Left renal pelvis (tissue), 4 donors: ENCODE results near the gene FLYWCH1. TPM values are rescaled to one million over a fixed set of nuclear protein-coding genes. Genes with fewer than 3 reads are reported as not detected.

Source experiments
- DNase-seq, 4 donors: peaks; one replicate each; pipeline ENCODE4 v3.0.0-alpha.2; 2013; ENCODE audit warnings: low read depth in 4 of 4, low spot score in 3 of 4
- polyA plus RNA-seq, 4 donors: library from polyadenylated mRNA; unstranded; fragments of 120-200 nt; gene quantifications; one replicate each; pipeline ENCODE4 v1.2.1, GENCODE V29; 2013; ENCODE audit not compliant: insufficient read length in 4 of 4

The FLYWCH1 gene
- polyA plus RNA-seq, 4 donors, result 14.9 to 35.3 (median 18.5) TPM

DNA sequence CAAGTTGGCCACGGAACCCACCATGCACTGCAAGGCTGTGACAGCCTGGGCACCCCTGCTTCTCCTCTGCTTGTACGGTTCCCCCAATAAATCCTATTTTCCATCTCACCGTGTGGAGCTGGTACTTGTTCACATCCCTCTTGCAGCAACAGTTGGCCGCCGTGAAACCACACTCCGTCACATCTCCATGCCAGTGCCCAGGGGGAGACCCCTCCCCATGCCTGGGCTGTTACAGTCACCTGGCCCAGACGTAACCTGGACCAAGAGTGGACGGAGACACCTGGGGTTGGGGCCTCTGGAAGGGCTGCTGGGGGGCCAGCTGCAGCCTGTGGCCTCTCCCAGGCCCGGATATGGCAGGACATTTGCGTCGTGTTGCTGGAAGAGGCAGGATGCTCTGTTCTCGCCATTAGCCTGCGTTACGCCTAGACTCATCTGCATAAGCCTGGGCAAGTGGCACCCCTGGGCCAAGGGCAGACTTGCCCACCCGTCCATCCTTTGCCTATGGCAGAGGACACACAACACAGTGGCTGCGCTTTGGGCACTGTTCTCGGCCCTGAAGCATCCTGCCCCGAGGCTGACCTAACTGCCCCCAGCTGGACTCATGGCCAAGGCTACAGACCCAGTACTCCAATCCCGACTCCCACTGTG lies 38.1 kb downstream of the FLYWCH1 start:
- no peak for DNase-seq

DNA sequence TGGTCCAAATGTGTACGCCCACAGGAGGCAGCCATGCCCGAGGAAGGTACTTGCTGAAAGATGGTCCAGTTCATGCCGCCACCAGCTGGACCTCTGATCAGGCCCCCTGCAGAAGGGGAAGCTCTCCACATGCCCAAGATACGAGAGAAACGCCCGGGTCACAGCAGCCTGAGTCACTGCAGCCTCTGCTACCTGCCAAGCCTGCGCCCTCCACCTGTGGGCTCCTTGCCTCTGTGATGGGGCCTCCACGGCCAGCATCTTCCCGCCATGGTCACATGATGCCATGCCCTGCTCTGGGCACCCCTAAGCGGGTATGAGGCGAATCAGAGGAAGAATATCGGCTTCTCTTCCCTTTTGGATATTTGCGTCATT lies 38.6 kb downstream of the FLYWCH1 start:
- DNase-seq, result no peak

DNA sequence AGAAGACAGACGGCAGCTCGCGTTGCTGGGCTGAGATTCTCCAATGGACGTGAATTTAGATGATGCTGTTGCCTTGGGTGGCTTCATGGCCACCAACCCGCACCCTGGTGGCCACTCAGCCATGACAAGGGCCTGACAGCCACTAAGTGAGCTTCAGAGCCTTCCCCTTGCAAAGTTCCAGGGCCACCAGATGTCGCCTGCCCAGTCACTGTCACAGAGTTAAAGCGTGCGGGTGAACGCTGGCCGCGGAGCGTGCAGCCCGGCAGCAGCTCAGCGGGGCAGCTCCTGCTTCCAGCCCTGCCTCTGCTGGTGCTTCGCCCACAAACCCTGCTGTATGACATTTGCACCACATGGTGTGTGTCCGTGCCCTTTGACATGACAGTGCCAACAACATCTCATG lies 39.0 kb downstream of the FLYWCH1 start:
- DNase-seq, result no peak

DNA sequence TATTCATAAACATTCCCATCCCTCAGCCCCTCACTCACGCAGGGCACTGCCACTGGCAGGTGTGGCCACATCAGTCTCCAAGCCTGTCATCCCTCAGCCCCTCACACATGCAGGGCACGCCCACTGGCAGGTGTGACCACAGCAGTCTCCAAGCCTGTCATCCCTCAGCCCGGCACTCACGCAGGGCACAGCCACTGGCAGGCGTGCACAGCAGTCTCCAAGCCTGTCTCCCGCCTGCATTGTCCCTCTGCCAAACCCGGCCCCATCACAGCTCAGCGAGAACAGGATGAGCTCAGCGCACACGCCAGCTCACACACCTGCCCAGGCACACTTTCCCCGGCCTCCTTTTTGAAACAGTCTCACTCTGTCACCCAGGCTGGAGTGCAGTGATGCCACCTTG lies 40.9 kb downstream of the FLYWCH1 start:
- no peak for DNase-seq

DNA sequence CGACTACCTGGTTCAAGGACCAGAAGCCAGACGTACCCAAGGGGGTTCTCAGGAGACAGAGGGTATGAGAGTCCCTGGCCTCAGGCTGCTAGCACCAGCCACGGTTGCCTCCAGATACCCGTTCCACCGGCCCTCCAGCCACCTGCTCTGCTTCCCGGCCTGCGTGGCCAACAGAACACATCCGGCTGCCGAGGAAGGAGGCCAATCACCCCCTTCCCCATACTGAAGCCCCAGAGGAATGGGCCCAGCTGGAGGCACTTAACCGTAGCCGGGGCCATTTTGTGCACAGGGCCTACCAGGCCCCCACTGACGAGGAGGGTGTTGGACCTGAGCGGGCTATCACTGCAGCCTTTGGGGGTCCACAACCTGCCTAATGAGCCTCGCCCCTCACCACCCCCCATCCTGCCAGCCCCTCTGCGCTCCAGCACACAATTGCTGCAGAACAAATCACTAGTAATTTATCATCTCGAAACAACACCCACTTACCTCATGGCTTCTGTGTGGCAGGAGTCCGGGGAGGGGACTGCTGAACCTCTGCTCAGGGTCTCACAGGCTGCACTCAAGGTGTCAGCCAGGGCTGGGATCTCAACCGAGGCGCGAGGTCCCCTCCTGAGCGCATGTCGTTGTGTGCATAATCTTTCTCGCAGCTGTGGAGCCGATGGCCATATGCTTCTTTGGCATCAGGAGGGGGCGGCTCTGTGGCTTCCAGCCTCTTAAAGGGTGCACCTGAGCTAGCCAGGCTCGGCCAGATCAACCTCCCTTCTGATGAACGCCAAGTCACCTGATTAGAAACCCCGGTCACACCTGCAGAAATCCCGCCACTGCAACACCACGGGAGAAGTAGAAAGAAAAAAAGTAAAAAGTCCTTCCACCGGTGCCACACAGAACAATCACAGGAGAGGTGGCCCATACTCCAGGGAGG lies 42.2 kb downstream of the FLYWCH1 start:
- DNase-seq, result no peak

DNA sequence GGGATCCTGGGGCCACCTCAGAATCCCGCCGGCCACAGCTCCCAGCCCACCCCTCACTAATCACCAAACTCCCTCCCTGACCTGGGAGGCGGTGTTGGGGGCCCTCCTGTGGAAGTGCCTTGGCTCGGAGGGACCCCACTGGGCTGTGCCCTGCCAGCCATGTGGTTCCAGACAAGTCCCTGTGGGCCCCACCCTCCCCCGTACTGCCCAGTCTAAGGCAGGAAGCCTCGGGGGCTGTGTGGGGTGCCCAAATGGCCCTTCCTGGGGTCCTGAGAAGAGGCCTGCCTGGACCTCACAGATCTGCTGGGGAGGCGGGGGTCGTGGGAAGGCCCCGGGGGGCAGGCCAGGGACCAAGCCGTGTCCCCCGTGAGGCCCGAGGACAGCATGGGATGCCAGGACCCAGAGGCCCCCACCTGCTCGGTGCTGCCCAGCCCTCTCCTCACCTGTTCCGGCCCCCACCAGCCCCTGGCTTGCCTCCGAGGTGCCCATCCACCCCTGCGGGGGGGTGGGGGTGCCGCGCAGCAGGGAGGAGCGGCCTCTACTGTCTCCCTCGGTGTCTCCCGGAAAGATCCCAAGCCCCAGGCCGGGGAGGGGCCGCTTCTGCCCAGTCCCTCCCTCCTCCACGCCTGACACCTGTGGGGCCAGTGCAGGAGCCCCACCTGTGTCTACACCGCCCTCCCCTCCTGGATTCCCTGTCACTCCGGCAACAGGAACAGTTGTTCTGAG lies 43.1 kb downstream of the FLYWCH1 start:
- no peak for DNase-seq

DNA sequence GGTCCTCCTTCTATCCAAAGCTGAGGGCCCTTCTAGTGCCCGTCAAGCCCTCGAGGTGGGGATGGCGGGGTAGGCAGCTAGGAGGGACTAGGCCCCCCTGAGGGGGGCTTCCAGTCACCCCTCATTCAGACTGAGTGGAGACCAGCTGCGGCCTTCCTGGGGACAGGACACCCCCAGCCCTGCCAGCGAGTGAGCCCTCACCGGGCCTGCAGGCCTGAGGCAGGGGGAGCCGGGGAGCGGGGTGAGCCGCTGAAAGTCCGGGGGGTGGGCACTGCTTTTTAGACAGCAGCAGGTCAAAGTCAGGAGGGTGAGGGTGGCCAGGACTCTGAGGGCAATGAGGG lies 43.7 kb downstream of the FLYWCH1 start:
- no peak for DNase-seq

DNA sequence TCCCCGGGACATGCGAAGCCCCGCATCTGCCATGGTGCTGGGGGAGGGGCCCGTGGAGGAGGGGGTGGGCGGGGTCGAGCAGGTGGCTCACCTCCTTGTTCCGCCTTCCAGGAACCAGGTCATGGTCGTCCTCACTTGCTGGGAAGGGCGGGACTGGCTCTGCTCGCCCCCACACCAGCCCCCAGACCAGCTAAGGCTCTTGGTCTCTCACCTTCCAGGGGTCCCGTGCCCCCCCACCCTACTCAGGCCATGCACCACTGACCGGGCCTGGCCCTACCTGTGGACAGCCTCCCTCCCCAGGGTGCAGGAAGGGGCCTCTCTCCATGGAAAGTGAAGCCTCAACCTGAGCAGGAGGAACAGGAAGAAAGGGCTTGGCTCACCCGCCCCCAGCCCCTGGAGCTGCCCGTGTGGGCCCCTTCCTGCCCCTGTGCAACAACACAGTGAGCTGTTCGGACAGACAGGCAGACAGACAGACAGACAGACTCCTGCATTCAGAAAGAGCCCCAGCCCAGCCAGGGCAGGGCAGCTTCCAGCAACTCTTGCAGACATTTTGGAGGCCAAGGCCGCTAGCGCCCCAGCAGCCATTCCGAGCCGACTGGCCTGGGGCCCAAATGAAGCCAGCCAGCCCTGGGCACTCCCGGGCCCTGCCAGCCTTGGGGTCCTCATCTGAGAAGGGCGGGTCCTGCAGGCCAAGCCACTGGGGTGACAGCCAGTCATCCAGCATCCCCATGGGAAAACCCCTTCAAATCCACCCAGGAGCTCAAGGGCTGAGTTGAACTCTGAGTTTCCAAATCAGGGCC lies 44.2 kb downstream of the FLYWCH1 start:
- DNase-seq, result no peak

DNA sequence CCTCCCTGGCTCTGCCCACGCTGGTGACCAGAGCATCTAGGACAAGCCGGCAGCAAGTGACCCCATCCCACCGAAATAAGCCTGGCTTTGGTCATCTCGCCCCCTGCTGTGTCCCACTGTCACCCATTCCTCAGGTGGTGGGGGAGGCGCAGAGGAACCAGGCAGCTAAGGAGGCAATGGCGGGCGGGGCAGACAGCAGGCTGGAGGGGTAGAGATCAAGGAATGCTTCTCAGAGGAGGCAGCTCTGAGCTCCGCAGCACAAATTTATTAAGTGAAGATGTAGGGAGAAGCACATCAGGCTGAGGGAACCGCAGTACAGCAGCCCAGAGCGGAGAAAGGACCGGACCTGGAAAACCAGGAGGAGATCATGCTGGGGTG lies 44.8 kb downstream of the FLYWCH1 start:
- DNase-seq, result no peak

DNA sequence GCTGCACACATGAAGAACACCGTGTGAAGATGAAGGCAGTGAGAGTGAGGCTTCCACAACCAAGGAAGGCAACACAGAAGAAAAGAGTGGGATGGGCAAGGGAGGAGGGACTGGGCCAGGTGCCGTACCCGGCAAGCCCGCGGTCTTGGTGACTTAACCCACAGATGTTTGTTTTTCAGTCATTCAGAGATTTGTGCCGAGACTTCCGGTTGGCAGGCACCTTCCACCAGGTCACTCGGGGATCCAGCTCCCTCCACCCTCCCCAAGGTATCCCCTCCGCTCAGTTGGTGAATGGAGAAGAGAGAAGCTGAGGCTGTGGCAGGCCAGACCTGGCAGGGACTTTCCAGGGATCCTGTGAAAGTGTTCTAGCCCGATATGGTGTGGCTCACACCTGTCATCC lies 47.5 kb downstream of the FLYWCH1 start:
- DNase-seq, result no peak

DNA sequence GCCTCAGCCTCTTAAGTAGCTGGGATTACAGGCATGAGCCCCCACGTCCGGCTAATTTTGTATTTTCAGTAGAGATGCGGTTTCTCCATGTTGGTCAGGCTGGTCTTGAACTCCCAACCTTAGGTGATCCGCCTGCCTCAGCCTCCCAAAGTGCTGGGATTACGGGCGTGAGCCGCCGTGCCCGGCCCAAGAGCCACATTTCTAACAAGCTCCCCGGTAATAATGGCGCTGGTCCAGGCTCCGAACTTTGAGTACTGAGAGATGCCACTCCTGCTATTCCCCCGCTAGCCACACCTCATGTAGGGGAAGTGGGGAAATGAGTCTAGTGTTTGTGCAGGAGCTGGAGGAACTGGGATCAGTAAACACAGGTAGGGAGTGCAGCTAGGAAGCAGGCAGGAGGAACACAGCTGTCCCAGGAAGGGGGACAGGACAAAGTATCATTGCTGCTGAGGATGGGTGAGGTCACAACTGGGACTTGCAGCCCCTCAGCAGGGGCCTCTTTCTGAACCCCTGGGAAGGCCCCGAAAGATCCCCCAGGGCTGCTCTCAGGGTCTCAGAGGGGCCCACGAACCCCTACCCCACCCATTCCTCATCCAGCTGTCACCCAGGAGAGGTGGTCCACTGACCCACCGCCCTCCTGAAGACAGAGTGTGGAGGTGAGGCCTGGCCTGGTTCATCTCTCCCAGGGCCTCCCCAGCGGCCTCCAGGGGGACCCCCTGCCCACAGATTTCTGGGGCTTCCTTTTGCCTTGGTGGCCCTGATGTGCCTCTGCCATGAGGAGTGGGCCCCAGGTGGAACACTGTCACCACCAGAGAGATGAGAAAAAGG lies 48.7 kb downstream of the FLYWCH1 start:
- no peak for DNase-seq

DNA sequence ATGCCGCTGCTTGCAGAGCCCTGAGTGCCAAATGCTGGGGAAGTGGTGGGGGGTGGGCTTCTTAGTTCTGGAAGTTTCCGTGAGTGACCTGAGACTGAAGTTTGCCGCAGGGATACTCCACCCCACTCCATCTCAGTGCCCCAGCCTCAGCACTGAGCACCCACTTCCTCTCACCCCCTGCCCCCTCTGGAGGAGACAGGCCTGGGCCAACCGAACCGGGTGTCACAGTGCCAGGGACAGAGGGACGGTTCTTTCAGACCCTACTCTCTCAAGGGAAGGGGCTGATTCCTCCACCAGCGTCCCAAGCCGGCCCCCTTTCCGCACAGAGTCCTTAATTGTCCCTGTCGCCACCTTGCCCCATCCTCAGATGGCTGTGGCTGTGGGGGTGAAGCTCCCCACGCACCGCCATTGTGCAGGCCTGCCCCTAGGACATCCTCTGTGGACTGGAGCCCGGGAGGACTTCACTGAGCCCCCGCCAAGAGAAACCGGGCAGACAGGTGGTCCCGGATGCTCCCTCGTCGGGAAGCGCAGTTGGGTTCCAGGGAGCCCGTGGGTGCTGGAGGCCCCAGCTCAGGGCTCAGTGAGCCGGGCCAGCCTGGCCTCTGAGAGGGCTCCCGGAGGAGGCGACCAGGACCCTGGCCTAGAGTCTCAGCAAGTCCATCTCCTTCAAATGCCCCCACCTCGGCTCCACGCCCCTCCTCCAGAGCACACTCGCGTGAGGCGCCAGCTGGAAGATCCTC lies 50.8 kb downstream of the FLYWCH1 start:
- no peak for DNase-seq

DNA sequence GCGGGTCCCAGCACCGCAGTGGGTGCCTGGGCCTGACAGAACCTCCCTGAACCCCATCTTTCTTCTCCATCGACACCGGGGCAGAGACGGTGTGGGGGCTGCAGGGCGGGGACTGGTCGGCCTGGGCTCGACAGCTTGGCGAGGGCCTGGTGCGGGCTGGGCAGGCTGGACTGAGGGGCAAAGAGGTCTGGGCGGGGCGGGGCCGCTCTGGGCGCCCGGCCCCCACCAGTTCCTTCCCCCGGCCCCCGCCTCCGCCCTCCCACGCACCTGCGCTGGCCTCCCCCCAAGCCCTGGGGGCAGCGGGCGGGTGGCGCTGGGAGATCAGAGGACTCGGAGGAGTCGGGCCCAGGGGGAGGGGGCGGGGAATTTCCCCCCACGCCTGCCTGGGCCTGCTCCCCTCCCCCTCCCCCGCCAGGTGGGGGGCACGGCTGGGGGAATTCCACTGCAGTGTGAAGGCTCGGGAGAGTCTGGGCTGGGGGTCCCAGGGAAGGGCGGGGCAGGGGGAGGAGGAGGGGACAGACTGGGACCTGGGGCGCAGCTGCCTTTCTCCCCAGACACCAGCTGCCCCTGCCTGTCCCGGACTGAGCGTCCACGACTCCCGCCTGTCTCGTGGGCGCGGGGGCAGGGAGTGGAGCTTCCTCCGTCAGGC lies 51.5 kb downstream of the FLYWCH1 start:
- DNase-seq, result no peak

DNA sequence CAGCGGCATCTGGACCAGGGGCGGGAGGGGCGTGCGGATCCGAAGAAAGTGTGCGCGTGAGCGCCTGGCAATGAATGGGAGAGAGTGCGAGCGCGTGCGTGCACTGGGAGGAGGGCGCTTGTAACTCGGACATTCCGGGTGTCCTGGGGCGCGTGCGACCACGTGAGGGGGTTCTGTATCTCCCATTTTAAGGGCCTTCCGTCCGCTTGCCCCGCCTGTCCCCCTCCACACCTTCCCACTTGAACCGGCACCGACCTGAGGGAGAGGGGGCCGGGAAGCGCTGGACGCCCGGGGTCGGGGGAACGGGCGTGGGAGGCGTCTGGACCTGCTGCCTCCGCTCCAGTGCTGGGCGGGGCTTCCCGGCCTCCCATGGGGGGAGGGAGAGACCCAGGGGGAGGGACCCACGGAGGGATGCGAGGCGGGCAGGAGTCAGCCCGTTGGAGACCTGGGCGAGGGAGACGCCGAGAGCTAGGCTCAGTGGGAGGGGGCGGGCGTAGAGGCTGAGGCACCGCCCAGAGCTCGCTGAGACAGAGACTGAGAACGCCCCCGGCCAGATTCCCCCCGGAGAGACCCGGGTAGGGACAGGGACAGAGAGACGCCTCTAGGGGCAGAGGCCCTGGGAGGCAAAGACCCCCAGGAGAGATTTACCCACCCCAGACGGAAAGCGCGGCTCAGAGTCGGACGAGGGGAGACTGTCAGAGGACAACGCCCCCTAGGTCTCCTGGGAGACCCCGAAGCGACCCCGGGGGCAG lies 52.2 kb downstream of the FLYWCH1 start, which contains the start of gene KREMEN2:
Gene KREMEN2, plus strand, starts transcription at position 553 of the 752 bp plus-strand sequence. CDS start 246 bp downstream, outside the sequence.
- DNase-seq, result no peak

DNA sequence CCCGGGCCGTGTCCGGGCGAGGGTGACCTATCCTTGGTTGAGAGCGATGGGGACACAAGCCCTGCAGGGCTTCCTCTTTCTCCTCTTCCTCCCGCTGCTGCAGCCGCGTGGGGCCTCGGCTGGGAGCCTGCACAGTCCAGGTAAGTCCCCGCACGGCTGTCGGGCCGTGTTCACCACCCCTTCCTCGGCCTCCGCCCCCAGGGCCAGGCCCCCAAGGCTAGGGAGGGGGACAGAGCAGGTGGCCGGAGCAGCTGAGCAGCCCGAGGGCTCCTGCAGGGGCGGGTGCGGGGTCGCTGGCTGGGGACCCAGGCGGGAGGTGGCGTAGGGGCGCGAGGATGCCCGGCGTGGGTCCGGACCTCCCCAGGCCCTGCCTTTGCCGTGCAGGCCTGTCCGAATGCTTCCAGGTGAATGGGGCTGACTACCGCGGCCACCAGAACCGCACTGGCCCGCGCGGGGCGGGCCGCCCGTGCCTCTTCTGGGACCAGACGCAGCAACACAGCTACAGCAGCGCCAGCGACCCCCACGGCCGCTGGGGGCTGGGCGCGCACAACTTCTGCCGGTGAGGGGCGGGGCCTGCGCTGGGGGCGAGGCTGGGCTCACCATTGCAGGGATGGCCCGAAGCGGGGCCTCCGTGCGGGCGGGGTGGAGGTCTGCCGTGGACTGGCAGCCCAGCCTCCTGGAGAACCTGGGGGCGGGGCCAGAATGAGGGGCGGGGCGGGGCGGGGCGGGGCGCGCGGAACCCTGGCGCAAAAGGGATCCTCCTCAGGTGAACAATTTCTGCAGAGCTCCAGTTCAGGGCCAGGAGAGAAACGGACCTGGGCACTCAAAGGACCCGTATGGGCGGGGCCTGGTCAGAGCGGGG lies 53.0 kb downstream of the FLYWCH1 start:
- DNase-seq, result no peak

DNA sequence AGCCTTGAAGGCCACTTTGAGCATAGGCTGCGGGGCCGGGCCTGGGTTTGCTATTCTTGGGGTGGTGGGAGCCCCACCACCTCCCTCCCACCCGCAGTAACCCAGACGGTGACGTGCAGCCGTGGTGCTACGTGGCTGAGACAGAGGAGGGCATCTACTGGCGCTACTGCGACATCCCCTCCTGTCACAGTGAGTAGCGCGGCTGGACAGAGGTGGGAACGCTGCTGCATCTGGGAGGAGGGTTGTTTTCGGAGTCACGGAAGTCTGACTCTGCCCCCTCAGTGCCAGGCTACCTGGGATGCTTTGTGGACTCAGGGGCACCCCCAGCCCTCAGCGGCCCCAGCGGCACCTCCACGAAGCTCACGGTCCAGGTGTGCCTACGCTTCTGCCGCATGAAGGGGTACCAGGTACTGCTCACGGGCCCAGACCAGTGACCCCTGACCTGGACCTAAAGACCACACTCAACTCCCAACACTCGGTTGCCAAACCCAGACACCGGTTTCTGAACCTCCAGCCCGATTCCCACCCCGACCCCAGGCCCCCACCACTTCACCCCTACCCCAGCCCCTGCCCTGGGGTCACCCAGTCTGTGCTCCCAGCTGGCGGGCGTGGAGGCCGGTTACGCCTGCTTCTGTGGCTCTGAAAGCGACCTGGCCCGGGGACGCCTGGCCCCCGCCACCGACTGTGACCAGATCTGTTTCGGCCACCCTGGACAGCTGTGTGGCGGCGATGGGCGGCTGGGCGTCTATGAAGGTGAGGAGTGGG lies 54.5 kb downstream of the FLYWCH1 start:
- DNase-seq, result no peak
